ENCODE data around the gene MMP15.
"Not testable (repeated sequence)": the region's sequence is repeated elsewhere in the genome, so short reads cannot be mapped to it uniquely, and the experiment has no call there.

Gene MMP15

DNA sequence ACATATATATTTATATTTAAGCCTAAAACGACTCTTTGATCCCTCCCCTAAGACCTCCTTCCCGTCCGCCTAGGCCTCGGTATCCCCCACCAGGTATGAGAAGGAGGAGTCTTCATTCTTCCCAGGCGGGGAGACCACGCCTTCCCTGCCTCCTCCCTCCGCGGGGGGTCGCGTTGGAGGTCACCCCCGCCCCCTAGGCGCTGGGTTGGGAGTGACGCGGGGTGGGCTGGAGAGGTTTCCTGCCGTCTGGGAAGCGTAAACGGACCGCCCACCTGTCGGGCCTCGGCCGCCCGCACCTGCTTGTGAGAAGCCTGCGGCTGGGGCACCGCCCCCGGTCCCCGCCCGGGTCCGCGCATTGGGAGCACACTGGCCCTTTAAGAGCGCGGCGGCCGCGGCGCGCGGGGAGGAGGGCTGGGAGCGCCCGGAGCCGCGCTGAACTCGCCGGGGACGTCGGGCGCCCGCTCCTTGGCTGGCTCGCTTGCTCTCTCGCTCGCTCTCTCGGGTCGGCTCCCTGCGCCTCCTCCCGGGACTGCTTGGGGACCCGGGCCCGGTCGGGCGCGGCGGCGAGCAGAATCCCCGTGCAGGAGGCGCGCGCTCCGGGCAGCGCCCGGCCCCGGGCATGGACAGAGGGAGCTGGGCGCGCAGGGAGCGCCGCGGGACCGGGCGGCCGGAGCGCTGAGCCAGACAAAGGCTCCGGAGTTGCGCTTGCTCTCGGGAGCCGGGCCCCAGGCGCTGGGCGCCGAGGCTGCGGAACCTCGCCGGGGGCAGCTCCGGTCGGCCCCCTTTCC lies at the start of gene MMP15:
MMP15 (plus strand) TSS at position 404 of the 788 bp plus-strand sequence. CDS start 597 bp downstream, outside the sequence.
- DNase-seq, result peak; percentile 71

- DNase-seq, result no peak
Measured at GRCh38 chr16:57976331-57976796, 49.2 kb upstream of the MMP15 start.

GRCh38 chr16:57977418-57978069 lies 48.0 kb upstream of the MMP15 start:
- no peak for DNase-seq

- DNase-seq, result not testable (repeated sequence)
Measured at GRCh38 chr16:57978070-57978465, 47.5 kb upstream of the MMP15 start.

DNA sequence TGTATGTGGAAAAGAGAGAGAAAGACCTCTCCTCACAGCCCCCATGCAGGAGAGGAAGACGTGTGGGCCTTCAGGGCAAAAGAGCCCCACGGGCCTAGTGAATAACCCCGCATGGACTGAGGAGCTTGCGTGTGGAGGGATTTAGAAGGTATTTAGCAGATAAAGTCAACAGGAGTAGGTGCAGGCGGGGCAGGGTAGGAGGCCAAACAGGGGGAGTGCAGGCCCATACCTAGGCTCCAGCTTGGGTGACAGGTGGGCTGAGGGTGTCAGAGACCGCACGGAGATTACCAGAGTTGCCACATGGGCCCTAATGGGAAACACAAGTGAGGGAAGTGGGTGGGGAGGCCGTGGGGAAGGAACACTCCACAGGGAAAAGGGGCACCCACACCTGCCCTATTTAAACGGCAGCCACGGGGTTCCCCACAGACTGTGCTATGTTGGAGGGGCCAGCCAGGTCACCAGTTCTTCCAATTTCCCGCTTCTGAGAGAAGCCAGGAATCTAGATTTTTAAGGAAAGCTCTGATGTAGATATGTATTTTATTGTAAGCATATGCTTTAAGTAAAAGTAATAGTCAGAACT lies 46.5 kb upstream of the MMP15 start:
- DNase-seq, result no peak

- DNase-seq, result no peak
Measured at GRCh38 chr16:57981636-57982035, 43.9 kb upstream of the MMP15 start.

GRCh38 chr16:57982385-57982784 lies 43.2 kb upstream of the MMP15 start:
- no peak for DNase-seq

DNA sequence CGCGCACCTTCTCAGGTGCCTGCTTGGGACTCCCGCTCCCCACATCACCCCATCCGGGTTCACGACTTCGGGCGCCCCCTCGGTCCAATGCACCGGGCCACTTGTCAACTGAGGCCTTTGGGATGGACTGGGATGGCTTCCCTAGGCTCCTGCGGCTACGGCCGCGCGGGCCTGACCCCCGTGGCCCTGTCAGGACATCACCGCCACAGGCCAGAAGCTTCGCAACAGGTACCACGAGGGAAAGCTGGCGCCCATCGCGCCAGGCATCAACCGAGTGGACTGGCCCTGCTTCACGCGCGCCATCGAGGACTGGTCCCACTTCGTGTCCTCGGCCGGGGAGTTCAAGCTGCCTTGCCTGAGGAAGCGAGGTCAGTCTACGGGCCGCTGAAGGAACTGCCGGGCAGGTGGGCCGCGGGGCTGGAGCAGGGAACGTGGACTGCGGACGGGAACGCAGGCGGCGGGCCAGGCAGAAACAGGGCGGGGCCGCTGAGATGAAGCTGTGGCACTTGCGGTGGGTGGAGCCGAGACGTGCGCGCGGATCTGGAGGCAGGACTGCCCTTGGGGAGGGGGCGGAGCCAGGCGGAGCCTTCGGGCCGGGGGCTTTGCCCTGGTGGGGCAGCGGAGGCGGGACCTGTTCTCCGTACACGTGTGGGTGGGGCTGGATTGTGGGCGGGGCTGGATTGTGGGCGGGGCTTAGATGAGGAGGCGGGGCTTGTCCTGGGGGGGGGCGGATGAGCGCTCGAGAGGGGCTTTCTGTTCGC lies 40.9 kb upstream of the MMP15 start:
- peak; percentile 89 for DNase-seq

GRCh38 chr16:57985204-57986181 lies 40.1 kb upstream of the MMP15 start:
- DNase-seq, result no peak

- no peak for DNase-seq
Measured at GRCh38 chr16:57986196-57986595, 39.4 kb upstream of the MMP15 start.

- DNase-seq, result no peak
Measured at GRCh38 chr16:57987441-57988177, 37.9 kb upstream of the MMP15 start.

- DNase-seq, result no peak
Measured at GRCh38 chr16:57988929-57989328, 36.6 kb upstream of the MMP15 start.

DNA sequence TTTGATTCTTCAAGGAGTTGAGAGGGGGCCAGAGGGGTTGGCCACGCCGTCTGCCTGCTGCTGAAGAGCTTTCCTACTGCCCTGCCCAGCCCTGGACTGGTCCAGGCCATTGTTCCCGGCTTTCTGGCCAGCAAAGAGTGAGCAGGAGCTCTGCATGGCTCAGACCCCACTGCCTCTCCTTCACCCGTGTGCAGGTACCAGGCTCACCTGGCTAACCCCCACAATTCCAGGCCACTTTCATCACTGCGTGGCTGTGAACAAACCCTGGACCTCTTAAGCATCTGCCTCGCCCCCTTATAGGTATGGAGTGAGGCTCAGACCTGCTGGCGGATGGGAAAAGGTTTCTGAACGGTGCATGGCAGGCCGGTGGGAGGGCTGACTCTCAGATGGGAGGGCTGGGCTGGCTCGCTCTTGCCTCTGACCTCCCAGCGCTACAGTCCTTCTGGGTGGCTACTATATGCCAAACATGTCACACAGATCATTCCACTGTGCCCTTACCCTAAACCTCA lies 33.9 kb upstream of the MMP15 start:
- no peak for DNase-seq

- no peak for DNase-seq
Measured at GRCh38 chr16:57992084-57992483, 33.5 kb upstream of the MMP15 start.

DNA sequence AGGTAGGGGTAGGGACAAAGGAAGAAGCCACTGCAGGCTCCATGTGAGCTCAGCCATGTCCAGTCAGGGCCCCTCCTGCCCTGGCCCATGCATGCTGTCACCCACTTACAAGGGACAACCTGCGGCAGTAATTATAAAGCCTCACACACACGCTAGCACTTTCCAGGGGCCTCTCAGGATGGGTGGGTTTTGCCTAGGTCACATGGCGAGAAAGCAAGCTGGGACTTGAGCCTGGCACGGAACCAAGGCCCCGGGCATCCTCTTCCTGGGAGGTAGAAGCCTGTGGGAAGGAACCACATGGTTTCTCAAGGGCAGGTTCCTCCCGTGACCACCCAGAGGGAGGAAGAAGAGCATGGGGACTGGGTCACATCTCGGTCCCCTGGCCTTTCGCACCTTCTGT lies 32.1 kb upstream of the MMP15 start:
- DNase-seq, result no peak

- DNase-seq, result peak; percentile 12
Measured at GRCh38 chr16:57993897-57994296, 31.7 kb upstream of the MMP15 start.

DNA sequence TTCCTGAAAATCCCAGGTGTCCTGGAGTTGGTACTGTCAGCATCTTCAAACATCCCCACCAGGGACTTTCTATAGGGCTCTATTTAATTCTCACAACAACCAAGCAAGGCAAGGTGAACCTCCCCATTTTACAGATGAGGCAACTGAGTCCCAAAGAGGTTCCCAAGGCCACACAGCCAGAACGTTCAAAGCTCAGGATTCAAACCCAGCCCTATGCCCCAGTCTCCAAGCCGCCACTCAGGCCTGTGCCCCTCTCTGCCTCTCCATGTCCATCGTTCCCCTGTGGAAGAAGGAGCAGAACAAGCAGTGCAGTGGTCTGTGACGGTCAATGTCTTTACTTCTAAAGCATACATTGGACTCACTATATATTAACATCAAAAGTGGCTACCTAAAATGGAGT lies 31.2 kb upstream of the MMP15 start:
- DNase-seq, result no peak

GRCh38 chr16:57994778-57995177 lies 30.8 kb upstream of the MMP15 start:
- peak; percentile 53 for DNase-seq

GRCh38 chr16:57995721-57996405 lies 29.7 kb upstream of the MMP15 start:
- DNase-seq, result no peak

All from femur (tissue), 1 donor.